ENCODE results near the gene LIFR.

Gene LIFR

DNA sequence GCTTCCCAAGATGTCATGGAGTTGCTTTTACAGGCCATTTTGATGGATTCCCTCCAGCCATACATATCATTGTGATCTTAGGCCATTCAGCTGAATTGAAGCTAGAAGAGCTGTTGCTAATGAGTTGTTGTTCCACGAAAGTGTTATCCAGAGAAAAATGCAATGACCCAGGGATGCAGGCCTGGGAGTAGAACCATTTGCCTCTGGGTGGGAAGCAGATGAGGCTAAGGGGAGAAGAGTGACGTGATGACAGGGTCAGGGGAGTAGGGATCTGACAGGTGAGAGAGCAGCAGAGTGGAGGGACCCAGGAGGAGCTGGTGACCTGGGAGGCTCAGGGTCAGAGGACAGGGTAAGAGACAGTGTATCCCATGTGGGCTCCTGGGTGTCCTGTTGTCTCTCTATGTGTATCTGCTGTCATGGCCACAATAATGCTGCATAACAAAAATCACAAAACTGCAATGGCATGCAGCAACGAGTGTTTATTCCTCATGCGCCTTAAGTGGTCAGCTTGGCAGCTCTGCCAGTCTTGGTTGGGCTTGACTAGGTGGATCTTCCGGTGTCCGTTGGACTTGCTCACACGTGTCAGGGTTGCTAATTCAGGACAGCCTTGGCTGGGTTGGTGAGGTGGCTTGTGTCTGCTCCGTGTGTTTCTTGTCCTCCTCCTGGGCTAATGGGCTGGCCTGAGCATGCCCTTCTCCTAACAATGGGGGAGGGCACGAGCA, 90.6 kb downstream of the LIFR start:
- no peak for DNase-seq (ENCODE audit: low spot score)

DNA sequence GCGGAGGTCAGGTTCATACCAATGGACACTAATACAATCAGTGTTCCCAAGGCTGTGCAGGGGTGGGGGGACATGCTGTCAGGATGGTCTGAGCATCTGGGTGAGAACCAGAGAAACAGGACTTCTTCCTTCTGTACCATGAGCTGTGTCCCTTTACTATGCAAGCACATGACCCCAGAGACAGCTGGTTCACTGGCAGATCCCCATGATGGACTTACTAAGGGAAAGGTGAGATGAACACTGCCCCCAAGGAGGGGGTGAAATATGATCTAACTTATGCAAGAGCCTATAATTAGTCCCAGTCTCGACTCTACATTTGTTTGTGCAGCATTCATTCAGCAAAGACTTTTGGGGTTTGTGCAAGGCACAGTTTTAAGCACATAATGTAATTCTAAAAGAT, 91.4 kb downstream of the LIFR start:
- DNase-seq (ENCODE audit: low spot score), result no peak

DNA sequence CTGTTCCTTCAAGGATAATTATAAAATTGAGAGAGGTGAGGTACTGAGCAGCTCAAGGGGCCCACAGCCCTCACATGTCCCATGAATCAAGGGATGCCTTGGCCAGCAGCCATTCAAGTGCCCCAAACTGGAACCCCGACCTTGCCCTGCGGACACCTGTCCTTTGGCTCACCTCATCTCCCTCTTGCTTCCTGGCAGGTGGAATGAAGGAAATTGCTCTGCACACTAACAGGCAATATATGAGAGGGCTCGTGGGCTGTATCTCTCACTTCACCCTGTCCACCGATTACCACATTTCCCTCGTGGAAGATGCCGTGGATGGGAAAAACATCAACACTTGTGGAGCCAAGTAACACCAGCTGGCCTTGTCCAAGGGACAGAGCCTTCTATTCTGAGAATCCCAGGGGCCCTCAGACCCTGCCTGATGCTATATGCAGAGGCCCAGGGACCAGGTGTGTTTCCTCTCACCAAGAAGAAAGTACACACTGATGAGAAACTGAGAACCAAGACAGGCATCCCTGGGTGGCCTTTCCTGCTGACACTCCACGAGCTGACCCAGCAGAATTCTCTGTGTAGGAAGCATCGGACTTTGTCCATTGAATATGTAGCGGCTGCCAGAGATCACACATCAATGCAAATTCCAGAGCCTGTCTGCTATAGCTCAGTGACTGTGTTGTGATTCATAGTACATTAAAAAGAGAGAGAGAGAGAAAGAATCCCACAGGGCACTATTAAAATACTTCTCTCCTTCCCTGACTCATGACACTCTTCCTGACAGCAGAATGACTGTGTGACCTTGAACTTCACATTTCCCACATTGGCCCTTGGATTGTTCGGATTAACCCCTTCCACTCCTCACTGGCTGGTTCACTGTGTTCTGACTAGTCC, 92.6 kb downstream of the LIFR start:
- peak; percentile 95 for DNase-seq (ENCODE audit: low spot score)

DNA sequence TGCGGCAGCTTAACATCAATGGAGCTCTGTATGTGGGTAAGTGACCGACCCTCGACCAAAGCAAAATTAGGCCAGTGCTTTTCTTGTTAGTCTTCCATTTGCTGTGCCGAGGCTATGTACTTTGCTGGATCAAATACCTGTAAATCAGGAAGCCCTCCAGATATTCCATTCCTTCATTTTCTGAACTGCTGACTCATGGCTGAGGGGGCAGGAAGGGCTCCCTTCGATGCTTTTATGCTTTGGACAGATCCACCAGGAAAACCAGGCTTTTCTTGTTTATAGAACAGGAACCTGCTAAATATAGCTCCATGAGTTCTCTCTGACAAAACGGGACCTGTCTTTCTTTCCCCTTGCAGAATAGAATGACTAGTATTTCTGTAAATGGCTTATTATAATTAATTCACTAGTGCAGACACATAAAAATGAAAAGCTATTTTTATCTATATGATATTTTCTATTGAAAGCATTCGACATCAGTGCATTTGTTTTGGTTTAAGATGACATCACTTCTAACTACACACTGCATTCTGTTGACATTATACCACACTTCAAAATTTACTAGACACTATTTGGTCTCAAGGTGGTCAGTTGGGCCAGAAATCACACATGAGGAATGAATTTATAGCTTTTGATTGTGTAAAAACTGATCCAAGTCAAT, 93.3 kb downstream of the LIFR start:
- no peak for DNase-seq (ENCODE audit: low spot score)

DNA sequence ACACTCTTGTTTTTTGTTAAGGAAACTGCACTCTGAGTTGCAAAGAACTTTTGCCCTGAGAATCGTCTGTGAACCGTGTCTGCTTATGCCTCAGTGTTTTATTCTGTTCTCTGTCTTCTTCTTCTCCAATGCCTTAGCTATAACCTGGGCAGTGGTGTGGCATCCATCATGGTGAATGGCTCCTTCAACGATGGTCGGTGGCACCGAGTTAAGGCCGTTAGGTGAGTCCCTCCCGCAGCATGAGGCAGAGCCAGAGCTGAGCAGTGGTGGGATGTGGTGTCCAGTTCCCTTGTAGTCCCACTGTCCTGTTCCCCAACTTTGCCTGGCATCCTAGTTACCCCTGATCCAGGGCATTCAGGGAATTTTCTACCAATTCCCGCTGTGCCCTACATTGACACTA, 98.3 kb downstream of the LIFR start:
- DNase-seq (ENCODE audit: low spot score), result no peak

DNA sequence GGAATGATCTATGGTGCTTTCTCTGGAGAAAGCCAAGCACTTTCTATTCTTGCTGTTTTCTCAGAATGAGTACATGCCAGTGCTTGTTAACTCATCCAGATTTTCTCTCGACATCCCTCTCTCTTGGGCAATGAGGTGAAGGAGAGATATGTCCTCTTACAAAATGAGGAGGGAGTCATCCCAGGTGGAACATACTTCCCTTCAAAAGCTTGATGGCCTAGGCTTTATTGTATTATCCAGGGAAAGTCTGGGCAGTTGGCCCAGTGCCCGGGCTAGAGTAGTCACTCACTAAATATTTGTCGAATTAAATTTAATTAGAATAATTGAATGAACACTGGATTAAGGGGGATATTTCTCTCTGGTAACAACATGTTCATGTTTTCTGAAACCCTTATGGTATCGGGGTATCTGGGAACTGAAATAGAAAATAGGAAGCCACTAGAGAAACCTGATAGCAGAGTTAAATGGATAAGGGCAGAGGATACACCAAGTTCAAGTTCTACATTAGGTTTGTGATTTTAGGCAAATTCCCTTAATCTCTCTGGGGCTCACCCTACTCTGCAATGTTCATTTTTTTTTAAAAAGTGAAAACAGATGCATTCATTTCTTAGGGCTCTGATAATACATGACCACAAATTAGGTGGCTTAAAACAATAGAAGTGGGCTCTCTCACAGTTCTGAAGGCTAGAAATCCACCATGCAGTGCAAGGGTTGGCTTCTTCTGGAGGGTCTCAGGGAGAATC, 99.6 kb downstream of the LIFR start:
- no peak for DNase-seq (ENCODE audit: low spot score)

DNA sequence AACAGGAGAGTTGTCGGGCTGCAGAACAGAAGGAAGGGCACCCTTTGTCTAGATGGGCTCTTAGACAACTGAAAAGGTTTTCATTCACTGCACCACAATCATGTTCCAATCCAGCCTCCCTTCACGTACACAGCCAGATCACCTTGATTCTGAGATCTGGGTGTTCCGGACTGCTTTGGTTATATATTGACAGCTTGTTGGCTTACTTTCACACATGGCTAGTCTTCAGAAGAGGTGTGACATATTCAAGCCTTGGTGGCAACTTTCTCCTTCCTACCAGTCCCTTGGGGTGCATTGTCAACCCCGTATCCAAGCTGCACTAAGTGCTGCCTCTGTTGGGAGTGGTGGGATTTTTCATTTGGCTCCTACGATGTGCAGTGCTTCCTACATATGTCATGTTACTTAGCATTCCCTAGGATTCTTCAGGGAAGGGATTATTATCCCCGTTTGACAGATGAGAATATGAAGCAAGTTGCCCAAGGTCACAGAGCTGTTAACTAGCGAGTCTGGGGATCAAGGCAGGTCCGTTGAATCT, 100.6 kb downstream of the LIFR start:
- no peak for DNase-seq (ENCODE audit: low spot score)

DNA sequence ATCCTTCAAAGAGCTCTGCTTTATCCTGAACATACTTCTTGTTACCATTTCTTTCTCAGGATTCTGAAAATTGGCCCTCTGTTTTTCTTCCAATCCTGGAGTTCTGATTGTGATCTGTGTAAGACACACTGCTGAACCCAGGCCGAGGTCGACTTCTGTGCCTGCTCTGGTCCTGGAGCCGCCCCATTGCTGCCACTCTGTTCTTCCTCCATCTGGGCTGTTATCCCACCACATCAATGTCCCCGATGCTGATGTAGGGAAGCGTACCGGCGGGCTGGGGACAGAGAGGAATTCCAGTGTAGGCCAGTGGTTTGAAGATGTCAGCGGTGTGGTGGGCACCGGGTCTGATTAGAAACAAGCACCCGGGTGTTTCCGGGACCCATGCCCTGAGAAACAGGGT, 102.5 kb downstream of the LIFR start:
- no peak for DNase-seq (ENCODE audit: low spot score)

DNA sequence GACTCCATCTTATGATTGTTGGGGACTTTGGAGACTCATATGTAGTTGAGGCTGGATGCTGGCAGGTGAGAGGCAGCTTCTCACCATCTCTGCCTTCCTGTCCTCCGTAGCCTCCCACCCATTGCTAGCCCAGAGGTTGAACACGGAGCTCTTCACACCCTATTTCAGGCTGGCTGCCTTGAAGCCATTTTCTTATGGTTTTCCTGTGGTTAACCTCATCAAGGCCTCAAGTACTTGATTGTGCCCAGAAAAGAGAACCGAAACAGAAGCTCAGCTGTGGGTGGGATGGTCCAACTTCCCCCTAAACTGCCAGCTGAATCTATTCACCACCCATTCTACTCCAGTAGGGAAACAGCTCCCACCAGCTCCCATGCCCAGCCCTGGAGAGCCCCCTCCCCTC, 102.9 kb downstream of the LIFR start:
- peak; percentile 11 for DNase-seq (ENCODE audit: low spot score)

DNA sequence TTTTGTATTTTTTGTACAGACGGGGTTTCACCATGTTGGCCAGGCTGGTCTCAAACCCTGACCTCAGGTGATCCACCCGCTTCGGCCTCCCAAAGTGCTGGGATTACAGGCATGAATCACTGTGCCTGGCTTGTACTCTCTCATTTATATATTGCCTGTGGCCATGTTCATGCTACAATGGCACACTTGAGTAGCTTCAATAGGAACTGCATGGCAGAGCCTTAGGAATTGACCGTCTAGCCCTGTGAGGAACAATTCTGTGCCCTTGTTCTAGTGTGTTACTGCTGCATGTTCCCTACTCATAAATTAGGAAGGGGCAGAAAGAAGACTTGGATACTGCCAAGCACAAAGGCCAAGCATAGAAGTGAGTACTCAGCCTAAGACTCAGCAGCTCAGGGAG, 104.2 kb downstream of the LIFR start:
- DNase-seq (ENCODE audit: low spot score), result no peak

DNA sequence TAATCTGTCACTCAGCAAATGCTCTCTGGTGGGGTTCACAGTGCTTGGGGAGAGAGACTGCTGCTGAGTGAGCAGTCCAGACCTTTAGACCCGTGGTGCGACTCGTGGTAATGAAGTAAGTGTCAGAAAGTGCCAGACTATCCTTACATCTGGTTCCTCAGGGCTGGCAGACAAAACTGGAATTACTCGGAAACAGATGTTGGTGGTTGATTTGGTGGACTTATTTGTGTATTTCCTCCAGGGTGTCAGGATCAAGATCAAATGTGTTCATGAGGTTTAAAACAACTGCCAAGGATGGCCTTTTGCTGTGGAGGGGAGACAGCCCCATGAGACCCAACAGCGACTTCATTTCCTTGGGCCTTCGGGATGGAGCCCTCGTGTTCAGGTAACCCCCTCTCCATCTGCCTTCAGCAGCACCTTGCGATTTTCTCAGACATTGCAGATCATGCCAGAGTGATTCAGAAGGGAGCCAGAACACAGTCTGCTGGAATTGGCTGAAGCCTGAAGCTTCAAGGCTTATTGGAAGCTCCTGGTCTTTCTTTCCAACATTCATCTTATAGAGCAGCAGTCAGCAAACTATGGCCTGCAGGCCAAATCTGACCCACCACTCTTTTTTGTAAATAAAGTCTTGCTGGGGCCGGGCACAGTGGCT, 105.2 kb downstream of the LIFR start:
- DNase-seq (ENCODE audit: low spot score), result no peak

DNA sequence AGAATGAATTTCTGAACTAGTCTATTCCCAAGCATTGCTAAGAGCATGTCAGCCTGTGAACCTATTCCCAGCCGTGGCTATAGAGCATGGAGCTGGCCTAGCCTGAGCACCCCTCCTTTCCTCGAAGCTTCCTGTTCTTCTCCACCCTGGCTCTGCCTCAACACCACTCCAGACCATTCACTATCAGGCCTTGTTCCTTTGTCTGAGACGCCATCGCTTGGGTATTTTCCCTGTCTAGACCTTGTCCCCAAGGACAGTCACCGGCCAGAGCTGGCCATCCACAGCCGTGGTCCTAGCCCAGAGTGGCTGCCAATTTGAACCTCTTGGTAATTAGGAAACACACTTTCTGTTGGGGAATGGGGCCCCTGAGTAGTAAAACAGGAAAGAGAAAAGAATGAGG, 105.8 kb downstream of the LIFR start:
- no peak for DNase-seq (ENCODE audit: low spot score)

DNA sequence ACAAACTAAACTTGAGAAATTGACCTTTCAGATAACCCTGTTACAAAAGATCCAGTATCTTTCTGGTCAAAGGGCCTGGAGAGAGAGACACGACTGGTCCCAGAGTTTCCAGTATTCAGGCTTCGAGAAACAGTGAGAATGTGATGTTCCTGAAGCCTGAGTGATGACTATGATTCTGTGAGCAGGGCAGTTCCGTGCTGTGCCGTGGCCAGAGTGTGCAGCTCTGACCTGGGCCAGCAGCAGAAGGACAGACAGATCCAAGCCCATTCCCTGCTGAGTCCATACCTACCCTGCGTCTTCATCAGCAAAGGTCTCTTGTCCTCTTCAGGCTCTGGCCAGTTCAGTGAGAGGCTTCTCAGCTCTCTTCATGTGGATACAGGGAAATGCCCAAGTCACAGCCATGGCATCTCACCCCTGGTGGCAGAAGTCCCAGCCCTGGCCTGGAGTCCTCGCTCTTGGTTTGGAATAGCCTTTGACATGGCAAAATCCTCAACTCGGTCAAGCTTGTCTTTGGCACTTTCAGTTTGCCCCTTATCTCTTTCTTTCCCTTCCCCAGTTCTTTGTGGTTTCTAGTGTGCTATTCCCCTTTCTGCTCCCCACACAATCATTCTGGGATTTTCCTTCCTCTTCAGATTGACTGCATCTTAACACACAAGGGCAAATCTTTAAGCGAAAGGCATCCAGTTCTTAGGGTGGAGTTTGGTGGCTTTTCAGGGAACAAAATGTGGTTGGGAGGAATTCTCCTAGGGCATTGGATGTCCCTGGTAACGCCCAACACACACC, 107.7 kb downstream of the LIFR start:
- DNase-seq (ENCODE audit: low spot score), result no peak

DNA sequence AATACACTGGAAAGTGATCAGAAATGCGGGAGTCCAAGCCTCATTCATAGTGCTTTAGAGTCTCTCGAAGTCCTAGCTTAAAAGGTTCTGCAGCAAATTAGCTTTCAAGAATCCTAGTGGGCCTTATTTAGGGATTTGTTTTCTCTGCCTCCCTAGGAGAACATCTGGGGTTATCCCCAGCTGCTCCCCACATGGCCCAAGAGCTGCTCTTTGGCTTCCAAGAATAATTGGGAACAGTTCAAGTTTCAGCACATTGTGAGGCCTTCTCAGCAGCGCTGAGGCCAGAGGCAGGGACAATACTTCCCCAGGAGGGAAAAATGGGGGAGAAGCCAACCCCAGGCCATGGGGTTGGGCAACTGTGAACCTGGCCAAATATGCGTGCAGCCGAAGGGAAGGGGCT, 108.7 kb downstream of the LIFR start:
- DNase-seq (ENCODE audit: low spot score), result no peak

DNA sequence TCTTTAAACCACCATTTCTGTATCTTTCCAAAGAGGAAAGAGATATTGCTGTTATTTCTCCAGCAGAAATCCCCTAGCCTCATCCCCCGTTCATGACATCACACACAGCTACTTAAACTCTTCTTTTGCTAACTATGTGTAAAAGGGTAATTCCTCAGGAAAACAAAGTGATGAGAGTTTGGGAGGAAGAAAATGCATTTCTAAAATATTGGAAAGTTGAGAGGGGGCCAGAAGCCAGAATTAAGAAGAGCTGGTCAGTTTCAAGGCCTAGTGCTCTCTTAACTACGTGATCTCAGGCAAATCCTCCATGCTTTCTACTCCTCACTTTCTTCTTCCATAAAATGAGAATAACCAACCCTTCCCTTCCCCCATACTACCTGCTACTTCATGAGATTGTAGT, 109.4 kb downstream of the LIFR start:
- DNase-seq (ENCODE audit: low spot score), result no peak

DNA sequence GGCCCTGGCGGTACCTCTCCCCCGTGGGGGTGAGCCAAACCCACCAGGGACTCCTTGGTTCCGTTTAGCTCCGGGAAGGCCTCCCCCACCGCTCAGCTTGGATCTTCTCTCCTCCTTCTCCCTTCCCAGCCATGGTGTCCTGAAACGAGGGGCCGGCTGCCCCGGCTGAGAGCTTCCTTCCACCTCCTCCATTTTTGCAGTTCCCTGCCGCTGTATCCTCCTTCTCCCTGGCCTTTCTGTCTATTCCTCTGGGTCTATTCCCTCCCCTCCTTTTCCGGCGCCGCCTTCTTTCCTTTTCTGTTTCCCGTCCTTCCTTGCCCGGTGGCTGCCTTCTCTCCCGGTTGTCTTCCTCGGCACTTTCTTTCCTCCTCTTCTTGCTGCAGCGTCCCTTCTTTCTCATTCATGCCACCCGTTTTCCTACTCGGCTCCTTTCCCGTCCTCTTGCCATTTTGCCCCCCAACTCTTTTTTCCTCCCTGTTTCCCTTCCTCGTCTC, 110.4 kb downstream of the LIFR start:
- no peak for DNase-seq (ENCODE audit: low spot score)

DNA sequence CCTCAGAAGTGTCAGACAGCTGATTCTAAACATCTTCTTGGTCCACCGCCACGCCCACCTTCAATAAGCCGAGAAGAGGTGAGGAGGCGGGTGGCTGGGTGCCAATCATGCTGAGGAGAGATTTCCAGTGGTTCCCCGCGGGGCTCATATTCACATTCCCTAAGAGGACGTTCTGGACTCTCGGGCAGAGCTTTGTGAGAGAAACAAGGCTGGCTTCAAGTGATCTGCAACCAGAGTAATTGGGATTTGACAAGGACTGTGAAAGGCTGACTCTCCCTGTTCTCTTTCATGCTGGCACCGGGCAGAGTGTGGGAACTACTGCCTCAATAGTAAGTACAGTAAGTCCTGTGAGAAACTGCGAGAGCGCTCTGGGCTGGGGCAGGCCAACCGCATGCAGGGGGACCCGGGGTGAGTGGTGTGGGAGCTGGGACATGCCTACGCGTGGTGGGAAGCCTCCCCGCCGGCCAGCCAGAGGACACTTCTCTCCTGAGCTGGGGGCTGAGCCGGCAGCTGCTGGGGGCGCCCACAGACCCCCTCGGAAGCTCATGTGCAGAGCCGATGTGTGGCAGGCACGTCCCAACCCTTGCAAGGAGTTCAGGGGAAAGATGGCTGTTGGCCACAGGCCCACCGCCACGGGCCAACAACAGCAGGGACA, 110.9 kb downstream of the LIFR start:
- DNase-seq (ENCODE audit: low spot score), result no peak

DNA sequence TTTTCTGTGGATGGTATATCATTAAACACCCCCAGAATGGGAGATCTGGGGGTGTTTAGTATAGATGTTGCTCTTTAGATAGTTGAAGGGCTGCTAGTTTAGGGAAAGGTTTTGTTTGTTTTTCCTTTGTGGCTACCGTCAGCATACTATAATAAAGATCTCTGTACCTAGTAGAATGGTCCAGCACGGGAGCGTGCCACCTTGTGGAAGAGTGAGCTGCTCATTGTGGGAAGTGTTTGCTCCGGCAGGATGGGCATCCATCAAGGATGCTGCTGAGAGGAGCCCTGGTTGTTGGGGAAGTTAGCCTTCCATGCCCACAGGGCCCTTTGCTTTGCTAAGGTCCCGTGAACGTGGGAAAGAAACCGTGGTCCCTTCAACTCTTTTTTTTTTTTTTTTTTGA, 113.1 kb downstream of the LIFR start:
- no peak for DNase-seq (ENCODE audit: low spot score)

DNA sequence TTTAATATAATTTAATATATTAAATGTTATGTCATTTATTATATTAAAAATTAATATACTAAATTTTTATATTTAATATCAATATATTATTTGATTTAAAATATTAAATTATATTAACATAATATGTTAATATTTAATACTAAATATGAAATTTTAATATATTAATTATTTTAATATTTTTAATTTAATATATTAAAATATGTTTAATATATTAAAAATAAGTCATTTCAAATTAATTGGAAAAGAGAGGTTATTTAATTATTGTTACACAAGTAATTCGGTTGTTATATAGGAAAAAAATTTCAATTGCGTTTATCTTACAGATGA, 114.2 kb downstream of the LIFR start:
- DNase-seq (ENCODE audit: low spot score), result no peak

All from SW480 (cell line).